DND-41 (cell line): ENCODE results near the gene MICOS13.
A peak's percentile ranks its signal among the peaks of the same experiment; 100 is the strongest.

ENCODE experiments used
- ATAC-seq: fragments of 200-7000 bp; cut with Tn5 transposase; 3 replicates; pipeline ENCODE4 v1.9.1; 2021; ENCODE audit warnings: low read depth; ENCODE audit not compliant: insufficient read depth
- DNase-seq: peaks from one replicate; pipeline ENCODE4 v3.0.0-alpha.2; 2020
- H2AFZ ChIP-seq: 2 replicates; pipeline ENCODE4 v1.6.0; 2012; ENCODE audit warnings: low read depth, low read length
- H3K27ac ChIP-seq: 2 replicates; pipeline ENCODE4 v1.5.1; 2012; ENCODE audit warnings: low read length, inconsistent platforms
- H3K27me3 ChIP-seq: fragments of 200-600 bp; sonication (generic); 2 replicates; pipeline ENCODE4 v1.6.0; 2012; ENCODE audit warnings: low read length, mild to moderate bottlenecking, inconsistent platforms; ENCODE audit not compliant: insufficient read depth, poor library complexity
- H3K36me3 ChIP-seq: 2 replicates; pipeline ENCODE4 v1.5.1; 2012; ENCODE audit warnings: low read length, inconsistent platforms; ENCODE audit not compliant: insufficient read depth
- H3K4me1 ChIP-seq: 2 replicates; pipeline ENCODE4 v1.5.1; 2012; ENCODE audit warnings: mild to moderate bottlenecking, low read length; ENCODE audit not compliant: insufficient read depth
- H3K4me2 ChIP-seq: 2 replicates; pipeline ENCODE4 v1.6.0; 2012; ENCODE audit warnings: mild to moderate bottlenecking, moderate library complexity, low read length, inconsistent platforms; ENCODE audit not compliant: insufficient read depth
- H3K4me3 ChIP-seq, 2 experiments: fragments of 200-600 bp in 1 of 2; shearing (Covaris generic) in 1 of 2; 2 replicates each; pipeline ENCODE4 v1.5.1; 2012 to 2016; ENCODE audit warnings: inconsistent platforms in 2 of 2, low read length in 2 of 2, mild to moderate bottlenecking in 2 of 2, low read depth in 1 of 2, moderate library complexity in 1 of 2
- H3K79me2 ChIP-seq: 2 replicates; pipeline ENCODE4 v1.6.0; 2012; ENCODE audit warnings: low read length, inconsistent platforms; ENCODE audit not compliant: insufficient read depth
- H3K9ac ChIP-seq: 2 replicates; pipeline ENCODE4 v1.6.0; 2012; ENCODE audit warnings: low read depth, mild to moderate bottlenecking, inconsistent platforms, low read length, moderate library complexity
- H3K9me3 ChIP-seq: 2 replicates; pipeline ENCODE4 v1.5.1; 2012; ENCODE audit warnings: low read length, moderate library complexity, mild to moderate bottlenecking, inconsistent platforms; ENCODE audit not compliant: insufficient read depth, severe bottlenecking
- H4K20me1 ChIP-seq: 2 replicates; pipeline ENCODE4 v1.6.0; 2012; ENCODE audit warnings: low read length; ENCODE audit not compliant: insufficient read depth
- CTCF ChIP-seq: IDR thresholded peaks from 2 replicates; pipeline ENCODE4 v1.5.1; 2012; ENCODE audit warnings: borderline replicate concordance, low read length, moderate library complexity, mild to moderate bottlenecking; ENCODE audit not compliant: poor library complexity, severe bottlenecking; ENCODE audit errors: extremely low read depth
- EZH2 ChIP-seq: IDR thresholded peaks from 3 replicates; pipeline ENCODE4 v1.6.1; 2012; ENCODE audit warnings: borderline replicate concordance, low read depth, mild to moderate bottlenecking, moderate library complexity, low read length, inconsistent platforms; ENCODE audit not compliant: severe bottlenecking

The MICOS13 gene

DNA sequence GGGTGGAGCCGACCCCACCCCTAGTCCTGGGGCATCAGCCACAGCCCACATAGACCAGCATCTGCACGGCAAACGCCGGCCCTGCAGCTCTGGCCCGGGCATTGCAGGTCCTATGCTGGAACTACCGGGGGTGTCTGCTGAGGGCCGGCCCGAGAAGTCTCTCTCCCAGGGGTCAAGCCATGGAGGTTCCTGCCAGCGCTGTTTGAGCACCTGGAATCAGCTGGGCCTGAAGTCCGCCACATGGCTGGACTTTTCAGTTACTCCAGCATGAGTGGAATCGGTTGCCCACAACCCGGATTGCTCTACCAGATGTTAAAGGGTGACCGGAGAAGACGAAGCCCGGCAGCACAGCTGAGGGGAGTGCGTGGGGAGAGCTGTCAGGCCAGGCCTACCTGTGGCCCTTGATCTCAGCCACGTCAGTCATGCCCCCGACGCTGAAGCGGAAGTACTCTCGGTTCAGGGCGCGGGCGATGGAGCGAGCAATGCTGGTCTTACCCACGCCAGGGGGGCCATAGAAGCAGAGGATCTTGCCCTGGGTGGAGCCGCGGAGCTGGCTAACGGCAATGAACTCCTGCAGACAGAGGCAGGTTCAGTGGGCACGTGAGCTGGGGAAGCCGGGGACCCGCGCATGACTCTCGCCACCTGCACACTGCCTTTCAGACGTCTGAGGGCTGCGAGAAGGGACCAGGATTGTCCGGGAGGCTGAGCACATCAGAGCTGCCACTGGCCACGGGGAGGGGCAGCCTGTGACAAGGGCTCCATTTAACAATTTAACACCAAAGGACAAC, 18.5 kb upstream of the MICOS13 start:
- DNase-seq (no peak), ATAC-seq (no peak)
- Histone ChIP-seq H3K4me3 (no peak overlapping the region), H3K9me3 (no peaks in the 10 kb centered on the region), H4K20me1 (peaks cover 66% of the 10 kb centered on the region), H3K9ac (no peak overlapping the region), H3K79me2 (peaks cover 47% of the 10 kb centered on the region), H3K27ac (no peak overlapping the region), H3K36me3 (peaks cover 71% of the 10 kb centered on the region), H3K4me2 (no peak overlapping the region), H2AFZ (no peak overlapping the region), H3K4me1 (peaks cover 1% of the 10 kb centered on the region), H3K27me3 (no peaks in the 10 kb centered on the region)
- TF ChIP-seq EZH2 (no peak), CTCF (no peak)

DNA sequence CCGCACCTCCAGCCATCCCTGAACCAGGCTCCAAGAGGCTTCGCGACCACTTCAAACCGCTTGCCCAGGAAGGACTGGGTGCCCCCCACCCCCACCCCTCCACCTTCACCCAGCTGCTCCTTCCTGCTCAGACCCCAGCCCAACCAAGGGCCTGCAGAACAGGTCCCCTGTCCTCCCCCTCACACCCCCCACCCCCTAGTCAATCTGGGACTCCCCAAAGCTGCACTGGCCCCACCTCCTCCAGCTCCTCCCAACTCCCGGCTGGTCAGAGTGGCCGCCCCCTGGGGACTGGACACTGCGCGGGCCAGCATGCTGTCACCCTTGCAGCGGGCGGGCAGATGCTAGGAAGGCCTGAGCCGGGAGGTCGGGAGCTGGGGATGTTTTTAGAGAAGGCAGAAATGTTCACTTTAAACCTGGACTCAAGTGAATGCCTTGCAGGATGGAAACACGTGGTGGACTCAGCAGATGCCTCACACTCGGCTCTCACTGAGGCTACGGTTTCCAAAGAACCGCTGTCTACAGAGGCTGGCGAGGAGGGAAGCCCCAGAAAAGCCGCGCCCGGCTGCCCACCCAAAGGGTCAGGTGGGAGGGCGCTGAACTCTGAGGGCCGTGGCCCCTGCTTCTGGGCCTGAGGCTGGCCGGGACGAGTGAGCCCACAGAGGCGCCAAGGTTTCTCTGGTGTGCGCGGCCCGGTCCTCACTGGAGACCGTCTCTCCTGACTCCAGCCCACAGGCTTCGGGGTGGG, 17.7 kb upstream of the MICOS13 start:
- DNase-seq (no peak), ATAC-seq (no peak)
- peaks cover 71% of the 10 kb centered on the region for H3K36me3 ChIP-seq
- no peak overlapping the region for H2AFZ ChIP-seq
- no peak overlapping the region for H3K4me2 ChIP-seq
- TF ChIP-seq CTCF = no peak
- TF ChIP-seq EZH2 = no peak
- H3K27ac ChIP-seq = no peak overlapping the region
- peaks cover 66% of the 10 kb centered on the region for H4K20me1 ChIP-seq
- H3K9me3 ChIP-seq = no peaks in the 10 kb centered on the region
- H3K4me3 ChIP-seq = no peak overlapping the region
- no peak overlapping the region for H3K9ac ChIP-seq
- H3K79me2 ChIP-seq = peaks cover 47% of the 10 kb centered on the region
- peaks cover 9% of the 10 kb centered on the region for H3K4me1 ChIP-seq
- H3K27me3 ChIP-seq = no peaks in the 10 kb centered on the region

DNA sequence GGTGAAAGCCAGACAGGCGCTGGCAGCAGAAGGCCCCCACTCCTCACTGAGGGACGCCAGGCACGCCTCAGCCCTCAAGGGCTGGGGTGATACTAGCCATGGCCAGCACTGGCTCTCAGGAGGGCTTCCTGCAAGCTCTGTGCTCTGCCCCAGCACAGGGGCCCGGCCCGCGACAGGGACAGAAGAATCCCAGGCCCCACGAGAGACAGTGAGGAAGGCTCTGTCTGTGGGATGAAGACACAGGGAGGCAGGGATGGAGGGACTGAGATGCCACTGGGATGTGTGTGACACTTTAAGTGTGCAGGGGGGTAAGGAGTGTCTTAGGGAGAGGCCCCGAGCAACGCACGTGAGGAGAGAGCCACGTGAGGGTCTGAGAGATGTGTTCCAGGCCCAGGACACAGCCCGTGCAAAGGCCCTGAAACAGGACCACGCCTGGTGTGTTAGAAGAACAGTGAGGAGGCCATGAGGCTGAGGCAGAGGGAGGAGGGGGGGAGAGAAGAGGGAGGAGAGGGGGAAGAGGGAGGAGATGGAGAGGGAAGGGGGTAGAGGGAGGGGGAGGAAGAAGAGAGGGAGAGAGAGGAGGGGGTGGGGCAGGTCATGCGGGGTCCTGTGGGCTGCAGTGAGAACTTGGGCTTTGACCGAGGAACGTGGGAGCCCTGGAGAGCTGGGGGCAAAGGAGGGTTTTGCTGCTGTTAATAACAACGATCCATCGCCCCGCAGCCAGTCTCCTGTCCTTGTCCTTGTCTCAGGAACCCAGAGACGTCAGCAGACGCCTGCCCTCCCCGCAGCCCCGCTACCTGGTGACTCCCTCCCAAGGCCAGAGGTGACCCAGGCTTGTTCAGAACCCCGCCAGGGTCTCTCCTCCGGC, 16.9 kb upstream of the MICOS13 start:
- Histone ChIP-seq H3K36me3 (peaks cover 78% of the 10 kb centered on the region), H2AFZ (no peak overlapping the region), H3K27ac (no peak overlapping the region), H3K4me3 (no peak overlapping the region), H4K20me1 (peaks cover 74% of the 10 kb centered on the region), H3K27me3 (no peaks in the 10 kb centered on the region), H3K79me2 (peaks cover 55% of the 10 kb centered on the region), H3K4me2 (no peak overlapping the region), H3K9ac (no peak overlapping the region), H3K9me3 (no peaks in the 10 kb centered on the region), H3K4me1 (peaks cover 17% of the 10 kb centered on the region)
- TF ChIP-seq EZH2 (no peak), CTCF (no peak)
- peak; percentile 19 for ATAC-seq
- no peak for DNase-seq
